Stimulated activated CD8-positive, alpha-beta memory T cell treated with anti-CD3 and anti-CD28 coated beads, Interleukin-15, amount 100 ng/mL, for 4 hours (primary cell): ENCODE measurements around the gene ACADVL.
A peak's percentile ranks its signal among the peaks of the same experiment; 100 is the strongest.

Experiments
- DNase-seq, 2 donors: peaks; one replicate each; pipeline ENCODE4 v3.0.0-alpha.2; 2020; ENCODE audit warnings: low read depth in 2 of 2

The ACADVL gene

GRCh38 chr17:7191571-7192270 is 28.0 kb upstream of the ACADVL start:
- DNase-seq, result no peak

GRCh38 chr17:7192271-7192937 is 27.3 kb upstream of the ACADVL start:
- no peak for DNase-seq

- DNase-seq, result no peak
Observed at GRCh38 chr17:7195971-7196370, 23.8 kb upstream of the ACADVL start.

GRCh38 chr17:7196651-7197401 is 22.9 kb upstream of the ACADVL start:
- DNase-seq, result no peak

GRCh38 chr17:7203391-7203790 is 16.3 kb upstream of the ACADVL start:
- DNase-seq, result no peak

- DNase-seq, result no peak
Observed at GRCh38 chr17:7204336-7204735, 15.4 kb upstream of the ACADVL start.

GRCh38 chr17:7204828-7205461 is 14.8 kb upstream of the ACADVL start:
- DNase-seq, result peak; percentile 85 to 89

- DNase-seq, result no peak
Observed at GRCh38 chr17:7205561-7205960, 14.2 kb upstream of the ACADVL start.

GRCh38 chr17:7207120-7208001 is 12.4 kb upstream of the ACADVL start:
- DNase-seq, result no peak

GRCh38 chr17:7208027-7208571 is 11.6 kb upstream of the ACADVL start:
- no peak for DNase-seq

- DNase-seq, result no peak
Observed at GRCh38 chr17:7208754-7209460, 10.8 kb upstream of the ACADVL start.

GRCh38 chr17:7211491-7212273 is 8.1 kb upstream of the ACADVL start:
- DNase-seq, result no peak

- no peak for DNase-seq
Observed at GRCh38 chr17:7213895-7214299, 5.8 kb upstream of the ACADVL start.

- DNase-seq, result peak; percentile 98
Observed at GRCh38 chr17:7214300-7215135, 5.2 kb upstream of the ACADVL start.

- DNase-seq, result no peak
Observed at GRCh38 chr17:7215136-7215638, 4.6 kb upstream of the ACADVL start.

- no peak for DNase-seq
Observed at GRCh38 chr17:7215652-7216180, 4.0 kb upstream of the ACADVL start.

- no peak for DNase-seq
Observed at GRCh38 chr17:7216242-7217112, 3.3 kb upstream of the ACADVL start.
